GM18951 (cell line): ENCODE measurements around the gene HPRT1.
A peak's percentile ranks its signal among the peaks of the same experiment; 100 is the strongest.

Source experiments
- POLR2A ChIP-seq: IDR thresholded peaks from 4 replicates; pipeline ENCODE4 v1.6.1; 2011; ENCODE audit warnings: mild to moderate bottlenecking; ENCODE audit not compliant: insufficient read length, insufficient read depth; ENCODE audit errors: extremely low read depth
- in situ Hi-C: fragments of 300-500 bp; cut with MboI; formaldehyde crosslinking; loops from one replicate; pipeline ENCODE4 v1.12.0; 2022; ENCODE audit warnings: low sequenced_read_pairs, mixed read lengths, inconsistent platforms; ENCODE audit not compliant: unreplicated experiment

HPRT1 gene

DNA sequence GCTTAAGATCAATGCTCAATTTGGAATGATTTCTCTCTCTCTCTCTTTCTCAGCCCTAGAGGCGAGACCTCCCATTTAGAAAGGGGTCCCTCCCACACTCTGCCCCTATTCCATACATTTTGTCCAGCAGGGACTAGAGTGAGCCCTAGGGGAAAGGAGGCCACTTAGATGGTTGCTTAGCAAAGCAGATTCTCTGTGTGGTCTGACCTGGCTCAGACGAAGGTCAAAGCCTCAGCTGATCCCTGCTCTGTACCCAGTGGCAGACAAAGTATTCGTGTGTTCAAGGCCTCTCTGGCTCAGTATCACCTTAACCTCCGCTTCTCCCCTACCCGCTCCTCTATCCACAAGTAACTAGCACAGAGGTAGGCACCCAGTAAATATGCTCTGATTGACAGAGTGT, 78.4 kb downstream of the HPRT1 start:
- TF ChIP-seq POLR2A, result no peak
- in situ Hi-C loops, result no loop called here

DNA sequence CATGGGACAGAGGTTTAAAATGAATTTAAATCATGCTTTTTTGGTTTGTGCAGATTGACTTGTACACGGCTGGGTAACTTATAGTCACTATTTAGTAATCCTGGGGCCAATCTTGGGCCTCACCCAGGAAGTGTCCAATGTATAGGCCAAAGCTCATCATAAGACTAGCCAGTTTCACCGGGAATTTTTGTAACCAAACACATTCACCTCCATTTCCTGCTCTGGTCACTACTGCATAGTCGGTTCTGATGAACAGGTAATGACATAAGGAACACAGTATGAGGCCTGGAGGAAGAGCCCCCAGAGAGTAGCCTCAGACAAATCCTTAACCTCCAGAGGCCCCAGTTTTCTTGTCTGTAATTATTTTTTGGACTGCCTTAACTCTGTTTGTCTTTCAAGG, 81.9 kb downstream of the HPRT1 start:
- in situ Hi-C loops, result no loop called here
- TF ChIP-seq POLR2A, result no peak

DNA sequence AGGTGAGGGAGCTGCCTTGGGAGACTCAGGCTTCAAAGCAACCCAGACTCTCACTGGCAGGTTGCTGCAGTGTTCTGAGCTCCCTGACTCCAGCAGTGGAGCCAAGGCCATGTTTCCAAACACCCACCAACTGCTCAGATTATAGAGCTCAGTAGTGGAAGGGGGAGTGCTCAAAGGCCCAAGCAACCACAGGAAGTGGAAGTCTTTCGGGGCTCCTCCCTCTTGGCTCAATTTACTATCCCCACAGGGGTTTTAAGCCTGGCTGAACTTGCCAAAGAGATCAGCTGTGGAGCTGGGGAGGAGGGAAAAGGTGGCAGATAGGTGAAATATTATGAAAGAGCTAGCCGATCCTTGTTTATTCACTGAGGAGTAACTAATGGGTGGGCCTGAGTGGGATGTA, 82.5 kb downstream of the HPRT1 start:
- in situ Hi-C loops, result no loop called here
- no peak for TF ChIP-seq POLR2A

DNA sequence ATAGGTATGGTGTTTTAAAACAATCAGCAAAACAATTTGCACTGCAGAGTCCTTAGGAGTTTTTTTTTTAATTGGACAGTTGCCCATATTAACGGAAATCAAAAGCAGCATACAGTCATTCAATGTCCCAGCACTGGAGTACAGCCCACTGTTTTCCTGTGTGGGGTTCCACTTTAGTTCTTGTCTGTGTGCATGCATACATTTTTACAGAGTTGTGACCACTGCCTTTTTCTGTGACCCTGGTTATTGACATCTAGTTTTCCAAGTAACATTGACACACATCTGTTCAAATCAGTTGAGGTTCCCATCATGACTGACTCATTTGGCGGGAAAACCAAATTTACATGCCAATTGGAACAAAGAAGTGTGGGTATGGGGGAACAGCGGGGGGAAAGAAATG, 83.3 kb downstream of the HPRT1 start:
- in situ Hi-C loops, result no loop called here
- TF ChIP-seq POLR2A, result no peak

DNA sequence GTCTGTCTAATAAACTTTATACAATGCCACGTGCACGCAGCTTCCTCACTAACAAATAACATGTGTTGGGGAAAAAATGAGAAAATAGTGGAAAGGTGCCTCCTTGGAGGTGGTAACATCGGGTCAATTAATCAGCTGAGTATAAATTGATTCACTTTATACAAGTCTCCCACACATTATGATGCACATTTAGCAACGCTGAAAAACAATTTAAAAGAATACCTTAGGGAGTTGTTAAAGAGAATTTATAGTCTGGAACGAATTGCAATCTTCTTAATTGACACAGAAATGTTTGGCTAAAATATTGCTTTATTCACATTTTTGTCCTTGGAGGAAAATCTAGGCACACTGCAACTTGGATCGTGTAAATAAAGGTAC, 84.2 kb downstream of the HPRT1 start:
- in situ Hi-C loops, result no loop called here
- no peak for TF ChIP-seq POLR2A

DNA sequence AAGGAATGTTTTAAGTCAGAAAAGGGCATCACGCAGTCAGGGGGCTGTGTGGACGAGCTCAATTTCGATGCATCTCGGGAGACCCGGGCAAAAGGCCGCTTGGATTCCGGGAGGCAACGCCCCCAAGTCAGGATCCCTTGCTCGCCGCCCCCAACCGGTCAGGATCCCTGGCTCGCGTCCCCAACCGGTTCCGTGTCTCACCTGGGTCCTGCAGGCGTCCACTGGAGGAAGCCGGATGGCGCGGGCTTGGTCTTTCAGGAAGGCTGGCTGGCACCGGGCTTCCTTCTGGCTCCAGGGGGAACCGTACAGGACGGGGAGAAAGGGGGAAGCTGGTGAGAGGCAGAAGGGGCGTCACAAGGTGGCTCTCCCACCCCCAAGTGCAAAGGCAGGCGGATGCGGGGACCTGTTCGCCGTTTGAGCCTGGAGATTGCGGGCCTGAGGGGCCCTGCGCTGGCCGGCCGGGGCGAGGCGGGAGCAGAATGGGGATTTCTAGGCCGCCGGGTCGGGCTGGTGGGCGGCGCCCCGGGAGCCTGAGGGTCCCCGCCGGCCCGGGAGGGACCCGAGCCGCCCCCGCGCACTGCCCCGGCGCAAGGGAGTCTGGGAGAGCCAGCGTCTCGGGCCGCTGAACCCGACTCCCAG, 84.7 kb downstream of the HPRT1 start:
- no peak for TF ChIP-seq POLR2A
- in situ Hi-C loops, result no loop called here

DNA sequence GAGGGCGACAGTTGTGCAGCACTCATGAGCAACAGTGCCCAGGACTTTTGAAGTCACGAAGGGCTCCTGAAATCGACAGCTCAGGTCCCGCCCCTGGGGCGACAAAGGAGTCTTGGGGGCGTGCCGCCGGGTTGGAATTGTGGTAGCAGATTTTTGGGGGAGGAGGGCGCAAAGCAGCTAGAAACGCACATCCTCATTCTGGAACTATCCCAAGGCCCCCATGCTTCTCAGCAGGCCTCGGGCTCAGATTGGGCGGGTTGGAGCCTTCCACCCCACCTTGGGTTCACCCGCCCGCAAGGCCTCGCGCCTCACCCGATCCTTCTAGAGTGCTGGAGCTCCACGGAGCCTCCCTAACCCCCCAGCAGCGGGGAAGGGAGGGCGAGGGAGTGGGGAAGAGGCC, 85.5 kb downstream of the HPRT1 start:
- TF ChIP-seq POLR2A, result no peak
- in situ Hi-C loops, result no loop called here

DNA sequence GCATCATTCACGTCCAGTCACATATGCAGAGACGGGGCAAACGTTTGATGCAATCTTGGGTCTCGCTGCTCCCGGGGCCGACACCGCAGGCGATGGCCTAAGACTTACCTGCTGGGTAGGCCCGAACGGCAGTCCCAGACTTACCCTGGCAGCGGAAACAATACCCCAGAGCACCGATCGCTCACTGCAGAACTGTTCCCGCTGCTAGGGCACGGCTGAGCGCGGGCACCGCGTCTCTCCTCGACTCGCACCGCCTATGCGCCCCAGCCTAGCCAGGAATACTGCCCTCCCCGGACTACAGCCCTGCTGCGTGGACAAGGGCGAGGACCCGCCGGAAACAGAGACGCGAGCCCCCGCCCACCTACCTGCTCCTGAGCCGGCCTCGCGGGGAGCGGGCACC, 86.2 kb downstream of the HPRT1 start:
- in situ Hi-C loops, result no loop called here

DNA sequence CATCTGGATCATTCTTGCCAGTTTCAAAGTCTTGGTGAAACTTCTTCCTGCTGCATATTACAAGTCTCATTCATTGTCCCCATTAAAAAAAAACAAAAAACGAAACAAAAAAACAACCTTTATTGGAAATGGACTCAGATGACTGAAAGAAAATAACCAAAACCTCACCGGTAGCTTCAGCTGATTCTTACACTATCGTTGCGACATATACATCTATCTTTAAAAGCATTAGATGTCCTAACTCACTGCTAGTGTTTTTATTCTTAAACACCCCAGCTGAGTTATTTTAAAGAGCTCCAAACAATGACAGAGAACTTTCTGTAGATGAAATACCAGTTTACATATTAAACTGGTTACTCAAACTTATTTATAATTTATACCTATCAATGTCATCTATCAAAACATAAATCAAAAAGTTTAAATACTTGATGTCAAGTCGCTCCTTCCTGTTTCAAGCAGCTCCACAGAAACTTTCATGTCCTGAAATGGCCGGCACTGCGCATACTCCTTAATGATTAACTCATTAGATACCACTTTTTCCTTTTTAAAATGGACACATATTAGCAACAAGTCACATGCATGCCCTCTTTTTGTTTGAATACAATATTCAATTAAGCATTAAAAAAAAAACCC, 87.2 kb downstream of the HPRT1 start:
- in situ Hi-C loops, result no loop called here

More for the DNA sequence above, 86.2 kb downstream of the HPRT1 start:
- no peak for TF ChIP-seq POLR2A

DNA sequence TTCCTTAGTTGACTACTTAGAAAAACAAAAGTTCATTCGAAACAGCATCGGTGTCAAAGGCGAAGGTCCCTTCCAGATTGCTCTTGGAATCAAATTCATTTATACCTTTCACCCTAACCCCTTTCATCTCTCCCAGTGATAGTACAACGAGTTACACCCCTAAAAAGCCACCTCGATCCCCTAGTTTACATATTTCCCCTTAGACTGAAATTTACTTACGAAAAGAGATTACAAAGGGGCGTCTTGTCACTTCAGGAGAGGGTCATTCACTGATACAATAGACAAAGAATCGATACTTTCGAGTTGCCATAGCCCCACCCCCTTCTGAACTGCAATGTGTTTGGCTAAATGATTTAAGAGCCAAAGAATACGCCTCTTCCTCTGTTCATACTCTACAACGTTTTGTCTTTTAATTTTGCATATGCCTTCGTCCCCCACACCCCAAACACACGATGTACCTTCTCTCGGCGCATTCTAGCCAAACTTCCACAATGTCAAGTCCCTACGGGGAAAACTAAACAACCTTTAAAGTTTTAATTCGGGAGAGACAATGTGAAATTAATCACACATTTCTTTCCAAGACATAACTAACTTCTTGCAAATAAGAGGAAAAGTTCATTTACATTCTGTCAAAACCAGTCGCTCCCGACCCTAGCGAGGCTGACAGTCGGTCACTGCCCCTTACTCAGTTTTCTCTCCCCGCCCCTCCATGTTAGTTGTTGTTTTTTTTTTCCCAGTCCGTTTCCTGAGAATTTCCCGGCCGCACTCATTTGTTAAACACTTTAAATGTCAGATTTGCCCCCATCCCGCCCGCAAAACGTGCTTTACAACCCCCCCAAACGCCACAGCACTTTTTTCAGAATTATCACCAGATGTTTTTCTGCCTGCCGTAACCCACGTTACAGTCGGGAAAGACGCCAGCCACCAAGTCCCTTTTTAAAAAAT, 88.6 kb downstream of the HPRT1 start:
- in situ Hi-C loops, result no loop called here
- TF ChIP-seq POLR2A, result peak; percentile 39

More for the DNA sequence above, 87.2 kb downstream of the HPRT1 start:
- no peak for TF ChIP-seq POLR2A
